Measurements from ENCODE around the gene IDH3A.

The IDH3A gene

GRCh38 chr15:78182336-78182700 lies 33.2 kb downstream of the IDH3A start:
- H4K20me1 ChIP-seq (ENCODE audit: insufficient read depth, low read length, poor library complexity, severe bottlenecking): no peaks in the 10 kb centered on the region
- H3K4me1 ChIP-seq (ENCODE audit: insufficient read depth, low read length, poor library complexity, severe bottlenecking): peaks cover 5% of the 10 kb centered on the region
- H3K9me2 ChIP-seq (replicated peaks; ENCODE audit: low read depth, low read length): no peaks in the 10 kb centered on the region
- no peaks in the 10 kb centered on the region for H3F3A ChIP-seq (ENCODE audit: low read depth)
- no peak overlapping the region for H3K4me2 ChIP-seq (ENCODE audit: low read depth, low read length, poor library complexity, severe bottlenecking)
- no peaks in the 10 kb centered on the region for H3K27me3 ChIP-seq (ENCODE audit: insufficient read depth, low read length, poor library complexity, severe bottlenecking)
- no peaks in the 10 kb centered on the region for H3K79me2 ChIP-seq (ENCODE audit: insufficient read depth, low read length)
- no peak overlapping the region for H2AFZ ChIP-seq (ENCODE audit: low read length)
- no peaks in the 10 kb centered on the region for H3K36me3 ChIP-seq (ENCODE audit: insufficient read depth, low read length)
- H3K9ac ChIP-seq (ENCODE audit: low read depth, low read length, poor library complexity, severe bottlenecking): no peak overlapping the region
- no peak overlapping the region for H3K4me3 ChIP-seq (ENCODE audit: low read length, poor library complexity, severe bottlenecking)
- no peak for TF ChIP-seq CTCF (conservative IDR thresholded peaks at IDR 0.05; ENCODE audit: low read length)
- TF ChIP-seq EZH2phosphoT487 (IDR thresholded peaks at IDR 0.05; ENCODE audit: borderline replicate concordance): no peak
- H3K9me3 ChIP-seq (ENCODE audit: insufficient read depth, low read depth, low read length): no peaks in the 10 kb centered on the region

GRCh38 chr15:78182821-78183220 lies 33.7 kb downstream of the IDH3A start:
- no peak for TF ChIP-seq EZH2phosphoT487 (IDR thresholded peaks at IDR 0.05; ENCODE audit: borderline replicate concordance)
- TF ChIP-seq CTCF (conservative IDR thresholded peaks at IDR 0.05; ENCODE audit: low read length): no peak
- H3K9ac ChIP-seq (ENCODE audit: low read depth, low read length, poor library complexity, severe bottlenecking): no peak overlapping the region
- H3K9me2 ChIP-seq (replicated peaks; ENCODE audit: low read depth, low read length): no peaks in the 10 kb centered on the region
- H3K4me2 ChIP-seq (ENCODE audit: low read depth, low read length, poor library complexity, severe bottlenecking): no peak overlapping the region
- H3F3A ChIP-seq (ENCODE audit: low read depth): no peaks in the 10 kb centered on the region
- H3K27me3 ChIP-seq (ENCODE audit: insufficient read depth, low read length, poor library complexity, severe bottlenecking): no peaks in the 10 kb centered on the region
- no peaks in the 10 kb centered on the region for H3K79me2 ChIP-seq (ENCODE audit: insufficient read depth, low read length)
- no peaks in the 10 kb centered on the region for H3K9me3 ChIP-seq (ENCODE audit: insufficient read depth, low read depth, low read length)
- H3K4me3 ChIP-seq (ENCODE audit: low read length, poor library complexity, severe bottlenecking): no peak overlapping the region
- H3K4me1 ChIP-seq (ENCODE audit: insufficient read depth, low read length, poor library complexity, severe bottlenecking): peaks cover 5% of the 10 kb centered on the region
- no peaks in the 10 kb centered on the region for H4K20me1 ChIP-seq (ENCODE audit: insufficient read depth, low read length, poor library complexity, severe bottlenecking)
- no peaks in the 10 kb centered on the region for H3K36me3 ChIP-seq (ENCODE audit: insufficient read depth, low read length)
- no peak overlapping the region for H2AFZ ChIP-seq (ENCODE audit: low read length)

- H3K9me3 ChIP-seq (ENCODE audit: insufficient read depth, low read depth, low read length): no peaks in the 10 kb centered on the region
- H3K9me2 ChIP-seq (replicated peaks; ENCODE audit: low read depth, low read length): no peaks in the 10 kb centered on the region
- no peaks in the 10 kb centered on the region for H3K79me2 ChIP-seq (ENCODE audit: insufficient read depth, low read length)
- no peak overlapping the region for H2AFZ ChIP-seq (ENCODE audit: low read length)
- no peaks in the 10 kb centered on the region for H3K27me3 ChIP-seq (ENCODE audit: insufficient read depth, low read length, poor library complexity, severe bottlenecking)
- H3K4me2 ChIP-seq (ENCODE audit: low read depth, low read length, poor library complexity, severe bottlenecking): no peak overlapping the region
- H3K4me1 ChIP-seq (ENCODE audit: insufficient read depth, low read length, poor library complexity, severe bottlenecking): no peaks in the 10 kb centered on the region
- no peak overlapping the region for H3K9ac ChIP-seq (ENCODE audit: low read depth, low read length, poor library complexity, severe bottlenecking)
- H3F3A ChIP-seq (ENCODE audit: low read depth): no peaks in the 10 kb centered on the region
- no peaks in the 10 kb centered on the region for H3K36me3 ChIP-seq (ENCODE audit: insufficient read depth, low read length)
- TF ChIP-seq CTCF (conservative IDR thresholded peaks at IDR 0.05; ENCODE audit: low read length): no peak
- no peak for TF ChIP-seq EZH2phosphoT487 (IDR thresholded peaks at IDR 0.05; ENCODE audit: borderline replicate concordance)
- no peak overlapping the region for H3K4me3 ChIP-seq (ENCODE audit: low read length, poor library complexity, severe bottlenecking)
- H4K20me1 ChIP-seq (ENCODE audit: insufficient read depth, low read length, poor library complexity, severe bottlenecking): no peaks in the 10 kb centered on the region
Observed at GRCh38 chr15:78192826-78193594, 43.8 kb downstream of the IDH3A start.

Measured in Loucy (cell line).